NCI-H345 (cell line): Measurements from ENCODE around the gene ARMCX2.
A peak's percentile ranks its signal among the peaks of the same experiment; 100 is the strongest.
"Not testable (repeated sequence)": the region's sequence is repeated elsewhere in the genome, so short reads cannot be mapped to it uniquely, and the experiment has no call there.

Source experiments
- DNase-seq: peaks from one replicate; lab custom pipeline; 2025; lab: John Stamatoyannopoulos, UW

ARMCX2 gene

GRCh38 chrX:101659601-101660063 lies at the start of gene ARMCX2:
TSS of gene ARMCX2 (minus strand) at chrX:101659850. CDS start at chrX:101657588, 2,262 bp downstream.
- peak; percentile 81 for DNase-seq

- DNase-seq, result no peak
Measured at GRCh38 chrX:101709384-101709783, 49.7 kb upstream of the ARMCX2 start.

- no peak for DNase-seq
Measured at GRCh38 chrX:101708163-101708562, 48.5 kb upstream of the ARMCX2 start.

GRCh38 chrX:101693476-101693875 lies 33.8 kb upstream of the ARMCX2 start:
- no peak for DNase-seq

GRCh38 chrX:101691835-101692234 lies 32.2 kb upstream of the ARMCX2 start:
- DNase-seq, result no peak

- DNase-seq, result no peak
Measured at GRCh38 chrX:101686574-101686973, 26.9 kb upstream of the ARMCX2 start.

GRCh38 chrX:101685923-101686322 lies 26.3 kb upstream of the ARMCX2 start:
- DNase-seq, result no peak

- DNase-seq, result no peak
Measured at GRCh38 chrX:101682723-101683122, 23.1 kb upstream of the ARMCX2 start.

GRCh38 chrX:101677028-101677427 lies 17.4 kb upstream of the ARMCX2 start:
- no peak for DNase-seq

GRCh38 chrX:101676571-101676970 lies 16.9 kb upstream of the ARMCX2 start:
- no peak for DNase-seq

GRCh38 chrX:101668143-101668542 lies 8.5 kb upstream of the ARMCX2 start:
- DNase-seq, result no peak

- peak; percentile 81 for DNase-seq
Measured at GRCh38 chrX:101658661-101659491, 774 bp downstream of the ARMCX2 start.

- no peak for DNase-seq
Measured at GRCh38 chrX:101657495-101657894, 2.2 kb downstream of the ARMCX2 start.

GRCh38 chrX:101656817-101657216 lies 2.8 kb downstream of the ARMCX2 start:
- DNase-seq, result no peak

- no peak for DNase-seq
Measured at GRCh38 chrX:101655534-101655933, 4.1 kb downstream of the ARMCX2 start.

GRCh38 chrX:101647716-101648115 lies 11.9 kb downstream of the ARMCX2 start:
- DNase-seq, result not testable (repeated sequence)

GRCh38 chrX:101642093-101642492 lies 17.6 kb downstream of the ARMCX2 start:
- no peak for DNase-seq

- DNase-seq, result no peak
Measured at GRCh38 chrX:101639583-101639982, 20.1 kb downstream of the ARMCX2 start.

GRCh38 chrX:101619364-101619763 lies 40.3 kb downstream of the ARMCX2 start:
- DNase-seq, result peak; percentile 71

GRCh38 chrX:101617211-101618191 lies 42.1 kb downstream of the ARMCX2 start, which contains the start of gene ARMCX6:
TSS of gene ARMCX6 (minus strand) at chrX:101618000. CDS start at chrX:101616620, 1,380 bp downstream.
- DNase-seq, result peak; percentile 72

- DNase-seq, result no peak
Measured at GRCh38 chrX:101605728-101606127, 53.9 kb downstream of the ARMCX2 start.
